HepG2 (cell line): ENCODE measurements around the gene ELOVL6. TPM values are rescaled to one million over a fixed set of nuclear protein-coding genes. Genes with fewer than 3 reads are reported as not detected.

Experiments used
- CBFB ChIP-seq: sonication (generic); formaldehyde crosslinking; IDR thresholded peaks from 2 replicates; pipeline ENCODE4 v1.4.0; 2020; ENCODE audit warnings: missing genetic modification reagents
- DNMT1 ChIP-seq: sonication (generic); formaldehyde crosslinking; IDR thresholded peaks from 2 replicates; pipeline ENCODE4 v1.5.1; 2020; ENCODE audit warnings: mild to moderate bottlenecking, missing genetic modification reagents
- IRX3 ChIP-seq: sonication (generic); formaldehyde crosslinking; IDR thresholded peaks from 2 replicates; pipeline ENCODE4 v1.8.1; 2023; ENCODE audit warnings: mild to moderate bottlenecking, low read depth, missing genetic modification reagents, borderline replicate concordance
- ISX ChIP-seq: sonication (generic); formaldehyde crosslinking; conservative IDR thresholded peaks from 2 replicates; pipeline ENCODE4 v1.5.0; 2020; ENCODE audit warnings: missing genetic modification reagents
- JARID2 ChIP-seq: sonication (generic); formaldehyde crosslinking; IDR thresholded peaks from 2 replicates; pipeline ENCODE4 v1.8.1; 2023; ENCODE audit warnings: missing genetic modification reagents, inconsistent platforms; ENCODE audit not compliant: insufficient replicate concordance
- PHB2 ChIP-seq: fragments of 450-650 bp; IDR thresholded peaks from 2 replicates; pipeline ENCODE4 v1.6.1; 2018; ENCODE audit not compliant: partially characterized antibody
- RFXANK ChIP-seq: IDR thresholded peaks from 2 replicates; pipeline ENCODE4 v1.6.1; 2016
- SCMH1 ChIP-seq: sonication (generic); formaldehyde crosslinking; IDR thresholded peaks from 2 replicates; pipeline ENCODE4 v1.9.0; 2021; ENCODE audit warnings: missing genetic modification reagents, mild to moderate bottlenecking, borderline replicate concordance
- TAF1 ChIP-seq: sonication (generic); formaldehyde crosslinking; IDR thresholded peaks from 2 replicates; pipeline ENCODE4 v1.4.0; 2020; ENCODE audit warnings: missing genetic modification reagents
- ZFP1 ChIP-seq: IDR thresholded peaks from 2 replicates; pipeline ENCODE4 v1.6.1; 2016
- ZFP36L1 ChIP-seq: sonication (generic); formaldehyde crosslinking; IDR thresholded peaks from 2 replicates; pipeline ENCODE4 v1.8.0; 2022; ENCODE audit warnings: mild to moderate bottlenecking, missing genetic modification reagents, moderate library complexity
- ZNF335 ChIP-seq: sonication (generic); formaldehyde crosslinking; IDR thresholded peaks from 2 replicates; pipeline ENCODE4 v1.4.0; 2020; ENCODE audit warnings: missing genetic modification reagents
- ZNF337 ChIP-seq: sonication (generic); formaldehyde crosslinking; IDR thresholded peaks from 2 replicates; pipeline ENCODE4 v1.5.1; 2020; ENCODE audit warnings: missing genetic modification reagents, low read depth, mild to moderate bottlenecking, borderline replicate concordance
- ZNF354B ChIP-seq: sonication (generic); formaldehyde crosslinking; IDR thresholded peaks from 2 replicates; pipeline ENCODE4 v1.8.0; 2022; ENCODE audit warnings: mild to moderate bottlenecking, missing genetic modification reagents
- ZNF616 ChIP-seq: sonication (generic); formaldehyde crosslinking; IDR thresholded peaks from 2 replicates; pipeline ENCODE4 v1.5.0; 2020; ENCODE audit warnings: low read depth, mild to moderate bottlenecking, missing genetic modification reagents
- ZSCAN9 ChIP-seq: IDR thresholded peaks from 2 replicates; pipeline ENCODE4 v1.6.1; 2016; ENCODE audit warnings: borderline replicate concordance
- polyA plus RNA-seq, 8 experiments: library from polyadenylated mRNA; depleted of rRNA in 3 of 8; stranded (reverse) in 7 of 8; unstranded in 1 of 8; fragments of >200 nt; fragmentation: Illumina TruSeq in 4 of 8; extraction: Trizol in 4 of 8; gene quantifications; 2 replicates each; pipeline versions ENCODE4 v1.2.1 to v1.2.3, GENCODE V29; 2011 to 2016; ENCODE audit warnings: low read depth in 4 of 8, missing spikeins in 1 of 8, mixed read lengths in 1 of 8; ENCODE audit not compliant: insufficient read depth in 1 of 8
- total RNA-seq, 5 experiments: library from RNA; depleted of rRNA; stranded (reverse); fragments of >200 nt; fragmentation: Illumina TruSeq; extraction: Trizol; gene quantifications; 2 replicates each; pipeline ENCODE4 v1.2.3, GENCODE V29; 2016; ENCODE audit warnings: low read depth in 1 of 5
- TF ChIP-seq, protein P1 (sequence below): sonication (generic); formaldehyde crosslinking; IDR thresholded peaks from 2 replicates; pipeline ENCODE4 v1.5.1; 2020; ENCODE audit warnings: missing genetic modification reagents, mild to moderate bottlenecking, borderline replicate concordance
- TF ChIP-seq, protein P2 (sequence below): sonication (generic); formaldehyde crosslinking; conservative IDR thresholded peaks from 2 replicates; pipeline ENCODE4 v1.8.0; 2022; ENCODE audit warnings: mild to moderate bottlenecking, moderate library complexity, missing genetic modification reagents
- TF ChIP-seq, protein P3 (sequence below): sonication (generic); formaldehyde crosslinking; IDR thresholded peaks from 2 replicates; pipeline ENCODE4 v1.5.1; 2020; ENCODE audit warnings: mild to moderate bottlenecking, missing genetic modification reagents, borderline replicate concordance
- TF ChIP-seq, protein P4 (sequence below): sonication (generic); formaldehyde crosslinking; IDR thresholded peaks from 2 replicates; pipeline ENCODE4 v1.8.0; 2022; ENCODE audit warnings: missing genetic modification reagents, mild to moderate bottlenecking, inconsistent platforms, borderline replicate concordance
- TF ChIP-seq, protein P5 (sequence below): sonication (generic); formaldehyde crosslinking; IDR thresholded peaks from 2 replicates; pipeline ENCODE4 v1.5.0; 2020; ENCODE audit warnings: missing genetic modification reagents, mild to moderate bottlenecking, borderline replicate concordance

The ELOVL6 gene
- total and polyA plus RNA-seq, 2 of the 13 experiments (the other 11 are each of a cell fraction or from before 2014, with no cell fraction given) = 14.1 to 23.2 TPM

DNA sequence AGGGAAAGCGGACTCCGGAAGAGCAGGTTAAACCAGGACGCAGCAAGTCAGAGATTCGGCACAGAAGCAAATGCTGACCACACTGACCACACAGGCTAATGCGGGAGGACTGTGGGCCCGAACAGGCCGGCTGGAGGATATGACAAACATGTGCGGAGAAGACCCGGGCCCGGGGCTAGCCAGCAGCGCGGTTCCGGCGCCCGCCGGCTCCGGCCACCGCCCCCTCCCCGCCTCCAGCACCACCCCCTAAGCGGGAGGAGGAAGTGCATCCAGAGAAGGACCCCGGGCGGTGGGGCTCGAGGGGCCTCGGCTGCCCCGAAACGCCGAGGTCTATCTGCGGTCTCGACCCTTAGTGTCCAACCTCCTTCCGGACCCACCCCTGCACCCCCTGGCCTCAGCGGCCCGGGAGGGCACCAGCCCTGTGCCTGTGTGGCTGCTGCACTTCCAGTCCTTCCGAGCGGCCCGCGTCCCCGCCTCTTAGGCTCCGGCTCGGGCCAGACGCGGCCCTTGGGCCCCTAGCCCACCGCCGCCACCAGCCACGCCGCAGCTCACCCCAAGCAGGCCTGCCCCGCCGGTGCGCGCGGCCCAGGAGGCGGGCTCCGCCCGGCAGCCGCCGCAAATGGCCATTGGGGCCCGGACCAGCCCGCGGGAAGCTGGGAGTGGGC is 2.1 kb downstream of the ELOVL6 start (continued):
- TF ChIP-seq IRX3 (CRISPR knock-in tag) = no peak
- no peak for TF ChIP-seq ISX (CRISPR knock-in tag)
- TF ChIP-seq, protein P1, sequence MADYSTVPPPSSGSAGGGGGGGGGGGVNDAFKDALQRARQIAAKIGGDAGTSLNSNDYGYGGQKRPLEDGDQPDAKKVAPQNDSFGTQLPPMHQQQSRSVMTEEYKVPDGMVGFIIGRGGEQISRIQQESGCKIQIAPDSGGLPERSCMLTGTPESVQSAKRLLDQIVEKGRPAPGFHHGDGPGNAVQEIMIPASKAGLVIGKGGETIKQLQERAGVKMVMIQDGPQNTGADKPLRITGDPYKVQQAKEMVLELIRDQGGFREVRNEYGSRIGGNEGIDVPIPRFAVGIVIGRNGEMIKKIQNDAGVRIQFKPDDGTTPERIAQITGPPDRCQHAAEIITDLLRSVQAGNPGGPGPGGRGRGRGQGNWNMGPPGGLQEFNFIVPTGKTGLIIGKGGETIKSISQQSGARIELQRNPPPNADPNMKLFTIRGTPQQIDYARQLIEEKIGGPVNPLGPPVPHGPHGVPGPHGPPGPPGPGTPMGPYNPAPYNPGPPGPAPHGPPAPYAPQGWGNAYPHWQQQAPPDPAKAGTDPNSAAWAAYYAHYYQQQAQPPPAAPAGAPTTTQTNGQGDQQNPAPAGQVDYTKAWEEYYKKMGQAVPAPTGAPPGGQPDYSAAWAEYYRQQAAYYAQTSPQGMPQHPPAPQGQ (CRISPR knock-in tag) = no peak
- TF ChIP-seq, protein P2, sequence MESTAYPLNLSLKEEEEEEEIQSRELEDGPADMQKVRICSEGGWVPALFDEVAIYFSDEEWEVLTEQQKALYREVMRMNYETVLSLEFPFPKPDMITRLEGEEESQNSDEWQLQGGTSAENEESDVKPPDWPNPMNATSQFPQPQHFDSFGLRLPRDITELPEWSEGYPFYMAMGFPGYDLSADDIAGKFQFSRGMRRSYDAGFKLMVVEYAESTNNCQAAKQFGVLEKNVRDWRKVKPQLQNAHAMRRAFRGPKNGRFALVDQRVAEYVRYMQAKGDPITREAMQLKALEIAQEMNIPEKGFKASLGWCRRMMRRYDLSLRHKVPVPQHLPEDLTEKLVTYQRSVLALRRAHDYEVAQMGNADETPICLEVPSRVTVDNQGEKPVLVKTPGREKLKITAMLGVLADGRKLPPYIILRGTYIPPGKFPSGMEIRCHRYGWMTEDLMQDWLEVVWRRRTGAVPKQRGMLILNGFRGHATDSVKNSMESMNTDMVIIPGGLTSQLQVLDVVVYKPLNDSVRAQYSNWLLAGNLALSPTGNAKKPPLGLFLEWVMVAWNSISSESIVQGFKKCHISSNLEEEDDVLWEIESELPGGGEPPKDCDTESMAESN = no peak; the same call in 1 of the 2 replicates
- TF ChIP-seq, protein P3, sequence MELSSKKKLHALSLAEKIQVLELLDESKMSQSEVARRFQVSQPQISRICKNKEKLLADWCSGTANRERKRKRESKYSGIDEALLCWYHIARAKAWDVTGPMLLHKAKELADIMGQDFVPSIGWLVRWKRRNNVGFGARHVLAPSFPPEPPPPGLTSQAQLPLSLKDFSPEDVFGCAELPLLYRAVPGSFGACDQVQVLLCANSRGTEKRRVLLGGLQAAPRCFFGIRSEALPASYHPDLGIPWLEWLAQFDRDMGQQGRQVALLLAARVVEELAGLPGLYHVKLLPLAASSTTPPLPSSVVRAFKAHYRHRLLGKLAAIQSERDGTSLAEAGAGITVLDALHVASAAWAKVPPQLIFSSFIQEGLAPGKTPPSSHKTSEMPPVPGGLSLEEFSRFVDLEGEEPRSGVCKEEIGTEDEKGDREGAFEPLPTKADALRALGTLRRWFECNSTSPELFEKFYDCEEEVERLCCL (CRISPR knock-in tag) = no peak
- no peak for TF ChIP-seq RFXANK (CRISPR knock-in tag)
- TF ChIP-seq ZNF335 = no peak
- no peak for TF ChIP-seq ZNF337 (CRISPR knock-in tag)
- TF ChIP-seq ZSCAN9 = no peak
- TF ChIP-seq SCMH1 (CRISPR knock-in tag) = no peak
- TF ChIP-seq, protein P4, sequence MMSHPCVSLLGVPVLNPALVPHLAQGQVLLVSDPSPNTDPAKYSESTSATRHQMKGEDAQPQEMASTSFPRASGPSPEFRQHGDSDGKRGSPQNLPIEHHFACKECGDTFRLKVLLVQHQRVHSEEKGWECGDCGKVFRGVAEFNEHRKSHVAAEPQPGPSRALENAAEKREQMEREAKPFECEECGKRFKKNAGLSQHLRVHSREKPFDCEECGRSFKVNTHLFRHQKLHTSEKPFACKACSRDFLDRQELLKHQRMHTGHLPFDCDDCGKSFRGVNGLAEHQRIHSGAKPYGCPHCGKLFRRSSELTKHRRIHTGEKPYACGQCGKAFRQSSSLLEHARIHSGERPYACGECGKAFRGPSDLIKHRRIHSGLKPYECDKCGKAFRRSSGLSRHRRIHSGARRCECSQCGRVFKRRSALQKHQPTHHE (CRISPR knock-in tag) = no peak
- TF ChIP-seq ZFP1 = no peak
- TF ChIP-seq TAF1 (CRISPR knock-in tag) = peak; percentile 66
- no peak for TF ChIP-seq JARID2 (CRISPR knock-in tag)
- TF ChIP-seq ZFP36L1 (CRISPR knock-in tag) = no peak
- no peak for TF ChIP-seq PHB2
- TF ChIP-seq, protein P5, sequence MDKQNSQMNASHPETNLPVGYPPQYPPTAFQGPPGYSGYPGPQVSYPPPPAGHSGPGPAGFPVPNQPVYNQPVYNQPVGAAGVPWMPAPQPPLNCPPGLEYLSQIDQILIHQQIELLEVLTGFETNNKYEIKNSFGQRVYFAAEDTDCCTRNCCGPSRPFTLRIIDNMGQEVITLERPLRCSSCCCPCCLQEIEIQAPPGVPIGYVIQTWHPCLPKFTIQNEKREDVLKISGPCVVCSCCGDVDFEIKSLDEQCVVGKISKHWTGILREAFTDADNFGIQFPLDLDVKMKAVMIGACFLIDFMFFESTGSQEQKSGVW (CRISPR knock-in tag) = no peak
- 0 out of 2 replicates have a peak, but pooled peaks have one; percentile 16 for TF ChIP-seq ZNF616
- TF ChIP-seq ZNF354B (CRISPR knock-in tag) = no peak
- no peak for TF ChIP-seq DNMT1
- TF ChIP-seq CBFB (CRISPR knock-in tag) = no peak
